GM12878 (cell line): ENCODE measurements around the gene FBXO17. TPM values are rescaled to one million over a fixed set of nuclear protein-coding genes. Genes with fewer than 3 reads are reported as not detected.

Experiments
- ATAC-seq: fragments of 200-7000 bp; cut with Tn5 transposase; 3 replicates; pipeline ENCODE4 v1.9.1; 2020; ENCODE audit warnings: mild to moderate bottlenecking, moderate library complexity
- BruUV-seq: library from RNA; stranded (reverse); fragments of 400-500 nt; replicated peaks from 2 replicates; lab custom pipeline; 2021; lab: Mats Ljungman, UMichigan
- CTCF ChIA-PET: fragments of 300-600 bp; sonication (Branson Sonifier 250); formaldehyde crosslinking; extraction: SDS; loops from one replicate; lab custom pipeline; 2021; ENCODE audit warnings: inconsistent platforms; lab: Yijun Ruan, JAX
- POLR2A ChIA-PET: fragments of 350-600 bp; formaldehyde crosslinking; extraction: SDS; loops from one replicate; lab custom pipeline; 2021; ENCODE audit warnings: inconsistent platforms; lab: Charles Lee
- RAD21 ChIA-PET: fragments of 300-600 bp; sonication (Branson Sonifier 250); formaldehyde crosslinking; loops from one replicate; lab custom pipeline; 2023; ENCODE audit warnings: antibody characterized with exemption; ENCODE audit not compliant: unreplicated experiment; lab: Charles Lee
- SMC1A ChIA-PET: fragments of 300-600 bp; sonication (Branson Sonifier 250); formaldehyde crosslinking; loops from one replicate; lab custom pipeline; 2023; ENCODE audit not compliant: unreplicated experiment, uncharacterized antibody; lab: Charles Lee
- DNase-seq: peaks from one replicate; pipeline ENCODE4 v3.0.0-alpha.2; 2011; ENCODE audit warnings: low read depth, low spot score
- FAIRE-seq: peaks from 3 replicates; lab custom pipeline; 2011; peaks lifted over from hg19 to GRCh38; lab: Jason Lieb, UNC
- H2AFZ ChIP-seq: 2 replicates; pipeline ENCODE4 v1.6.0; 2011; ENCODE audit warnings: low read depth, low read length, control low read depth; ENCODE audit not compliant: control insufficient read depth
- H3K27ac ChIP-seq: 2 replicates; pipeline ENCODE4 v1.5.1; 2011; ENCODE audit warnings: control low read depth; ENCODE audit not compliant: control insufficient read depth, insufficient read depth
- H3K27me3 ChIP-seq, 2 experiments: replicated peaks in 1 of 2; 2 replicates each; pipeline versions ENCODE4 v1.6.0 to v1.6.1; 2011; ENCODE audit warnings: low read length in 1 of 2; ENCODE audit not compliant: control insufficient read depth in 2 of 2, insufficient read depth in 2 of 2
- H3K36me3 ChIP-seq, 2 experiments: 2 replicates each; pipeline ENCODE4 v1.5.1; 2011; ENCODE audit warnings: low read length in 1 of 2; ENCODE audit not compliant: control insufficient read depth in 2 of 2, insufficient read depth in 2 of 2
- H3K4me1 ChIP-seq: 2 replicates; pipeline ENCODE4 v1.6.1; 2011; ENCODE audit warnings: mild to moderate bottlenecking, low read length, moderate library complexity, mixed read lengths; ENCODE audit not compliant: control insufficient read depth, insufficient read depth
- H3K4me2 ChIP-seq: 2 replicates; pipeline ENCODE4 v1.6.0; 2011; ENCODE audit warnings: control low read depth; ENCODE audit not compliant: control insufficient read depth, insufficient read depth
- H3K4me3 ChIP-seq: fragments of 200-600 bp; sonication (generic); 2 replicates; pipeline ENCODE4 v1.5.1; 2016
- H3K79me2 ChIP-seq: 2 replicates; pipeline ENCODE4 v1.6.0; 2011; ENCODE audit warnings: low read length; ENCODE audit not compliant: control insufficient read depth, insufficient read depth
- H3K9ac ChIP-seq: 2 replicates; pipeline ENCODE4 v1.8.0; 2011; ENCODE audit warnings: low read length, control low read depth, mixed read lengths; ENCODE audit not compliant: control insufficient read depth, insufficient read depth
- H3K9me3 ChIP-seq: replicated peaks from 3 replicates; pipeline ENCODE4 v1.5.1; 2011; ENCODE audit warnings: mild to moderate bottlenecking, low read length; ENCODE audit not compliant: control insufficient read depth, insufficient read depth
- H4K20me1 ChIP-seq: 2 replicates; pipeline ENCODE4 v1.6.0; 2011; ENCODE audit not compliant: control insufficient read depth, insufficient read depth
- BRCA1 ChIP-seq: IDR thresholded peaks from 2 replicates; pipeline ENCODE4 v1.6.1; 2011; ENCODE audit warnings: low read depth, low read length, improper control_type of control experiment
- HCFC1 ChIP-seq: fragments of 150-350 bp; IDR thresholded peaks from 2 replicates; pipeline ENCODE4 v1.6.1; 2014; ENCODE audit warnings: low read length
- MLLT1 ChIP-seq: fragments of 450-650 bp; IDR thresholded peaks from 2 replicates; pipeline ENCODE4 v1.6.1; 2016; ENCODE audit warnings: mild to moderate bottlenecking
- MYB ChIP-seq: fragments of 150-350 bp; IDR thresholded peaks from 2 replicates; pipeline ENCODE4 v1.6.1; 2014; ENCODE audit warnings: mild to moderate bottlenecking, low read depth, low read length, borderline replicate concordance
- NFYA ChIP-seq: IDR thresholded peaks from 2 replicates; pipeline ENCODE4 v1.6.1; 2011; ENCODE audit warnings: low read depth, mild to moderate bottlenecking, low read length, improper control_type of control experiment, borderline replicate concordance
- POLR2AphosphoS2 ChIP-seq: IDR thresholded peaks from 2 replicates; pipeline ENCODE4 v1.6.1; 2011; ENCODE audit warnings: low read depth, mild to moderate bottlenecking, low read length, improper control_type of control experiment, moderate library complexity
- SIN3A ChIP-seq: IDR thresholded peaks from 2 replicates; pipeline ENCODE4 v1.6.1; 2012; ENCODE audit warnings: low read depth, low read length, improper control_type of control experiment
- SUPT20H ChIP-seq: IDR thresholded peaks from 2 replicates; pipeline ENCODE4 v1.6.1; 2011; ENCODE audit warnings: low read depth, mild to moderate bottlenecking, low read length, moderate library complexity, borderline replicate concordance; ENCODE audit not compliant: control insufficient read depth
- TARDBP ChIP-seq: IDR thresholded peaks from 2 replicates; pipeline ENCODE4 v1.6.1; 2016; ENCODE audit warnings: borderline replicate concordance
- USF1 ChIP-seq: IDR thresholded peaks from 2 replicates; pipeline ENCODE4 v1.6.1; 2011; ENCODE audit warnings: borderline replicate concordance, low read depth, mild to moderate bottlenecking, moderate library complexity, mixed read lengths, low read length; ENCODE audit not compliant: insufficient read depth; ENCODE audit errors: extremely low read length
- ZBED1 ChIP-seq: IDR thresholded peaks from 2 replicates; pipeline ENCODE4 v1.6.1; 2016; ENCODE audit warnings: borderline replicate concordance
- ZNF274 ChIP-seq: IDR thresholded peaks from one replicate; pipeline ENCODE4 v1.8.0; 2011; ENCODE audit not compliant: insufficient read length, insufficient read depth
- ZNF622 ChIP-seq: fragments of 450-650 bp; IDR thresholded peaks from 2 replicates; pipeline ENCODE4 v1.6.1; 2017; ENCODE audit warnings: mild to moderate bottlenecking, inconsistent platforms
- WGBS: methylation state at CpG from one replicate; pipeline ENCODE4 v1.1.6; 2016; ENCODE audit warnings: low lambda C conversion rate; ENCODE audit not compliant: insufficient replicate concordance, insufficient coverage; ENCODE audit errors: missing lambda C conversion rate; 5-methylcytosine and 5-hydroxymethylcytosine counted together
- in situ Hi-C: fragments of 300-500 bp; cut with MboI; formaldehyde crosslinking; loops from 9 replicates; pipeline ENCODE4 v1.14.3; 2018; ENCODE audit warnings: mixed read lengths
- intact Hi-C: fragments of 100-400 bp; cut with micrococcal nuclease; formaldehyde crosslinking; loops from one replicate; pipeline ENCODE4 v1.14.2; 2022; ENCODE audit not compliant: unreplicated experiment
- polyA plus RNA-seq, 11 experiments: library from polyadenylated mRNA; depleted of rRNA in 4 of 11; unstranded in 6 of 11; stranded (reverse) in 5 of 11; fragments of >200 nt; fragmentation: Nextera tagmentation in 4 of 11; fragmentation: Illumina TruSeq in 1 of 11; extraction: Ambion mirVana in 4 of 11; extraction: Trizol in 1 of 11; gene quantifications; 1 replicate in 1 of 11; 2 replicates in 10 of 11; pipeline versions ENCODE4 v1.2.1 to v1.2.3, GENCODE V29; 2011 to 2016; ENCODE audit warnings: inconsistent platforms in 2 of 11, missing spikeins in 2 of 11, low read depth in 1 of 11
- total RNA-seq, 4 experiments: library from RNA; depleted of rRNA in 3 of 4; stranded (reverse); fragments of >200 nt in 3 of 4; fragmentation: Illumina TruSeq in 1 of 4; extraction: Trizol in 1 of 4; gene quantifications; 2 replicates each; pipeline versions ENCODE4 v1.2.1 to v1.2.3, GENCODE V29; 2013 to 2021

Gene FBXO17
- total and polyA plus RNA-seq, 10 of the 15 experiments (the other 5 are each of a cell fraction or from before 2014, with no cell fraction given): 2.2 to 11.1 (median 5.3) TPM

- Histone ChIP-seq H3K4me1 (no peaks in the 10 kb centered on the region), H3K27ac (no peak overlapping the region), H3K9me3 (no peaks in the 10 kb centered on the region; the same call in 2 of the 3 replicates), H2AFZ (no peak overlapping the region), H3K4me2 (no peak overlapping the region), H3K27me3 (no peaks in the 10 kb centered on the region; a peak in 1 of 4 replicates), H3K9ac (no peak overlapping the region), H4K20me1 (no peaks in the 10 kb centered on the region), H3K79me2 (no peaks in the 10 kb centered on the region), H3K4me3 (no peak overlapping the region), H3K36me3 (no peaks in the 10 kb centered on the region)
- CTCF ChIA-PET: interaction anchor here (1.4 kb wide), 1 partner anchor 15 kb away, joined by 3 read pairs; the partner anchor contains the start of genes MRPS12 and SARS2
- no peak for TF ChIP-seq HCFC1
- TF ChIP-seq SIN3A: no peak
- no peak for TF ChIP-seq POLR2AphosphoS2
- no peak for TF ChIP-seq SUPT20H
- TF ChIP-seq MYB: no peak
- TF ChIP-seq NFYA: no peak
- TF ChIP-seq BRCA1: no peak
- TF ChIP-seq ZBED1: no peak
- TF ChIP-seq TARDBP: no peak
- TF ChIP-seq ZNF622: no peak
- no peak for TF ChIP-seq ZNF274
- TF ChIP-seq MLLT1: no peak
- no peak for TF ChIP-seq USF1
- SMC1A ChIA-PET: no interaction called here
- ATAC-seq (no peak), FAIRE-seq (no peak), DNase-seq (no peak)
- 94% methylated on average over 12 of the region's 12 CpGs for WGBS
- POLR2A ChIA-PET: no interaction called here
- BruUV-seq: no TSS peak
- RAD21 ChIA-PET: no interaction called here
- in situ Hi-C loops: no loop called here
- intact Hi-C loops: no loop called here
Measured at GRCh38 chr19:38944981-38945506, 30.5 kb downstream of the FBXO17 start.
